ENCODE data around the gene NFX1.

GRCh38 chr9:33344145-33344544 is 53.8 kb downstream of the NFX1 start:
- TF ChIP-seq CTCF (IDR thresholded peaks at IDR 0.05; ENCODE audit: insufficient read depth, low read depth, low read length) = no peak
- TF ChIP-seq EZH2 (IDR thresholded peaks at IDR 0.05; ENCODE audit: insufficient read depth, low read length) = no peak
